K562 (cell line): ENCODE results near the gene PXK. TPM values are rescaled to one million over a fixed set of nuclear protein-coding genes. Genes with fewer than 3 reads are reported as not detected.

ENCODE experiments used
- ATAC-seq: fragments of 200-7000 bp; cut with Tn5 transposase; 3 replicates; pipeline ENCODE4 v1.9.1; 2020; ENCODE audit warnings: moderate library complexity
- BruUV-seq: library from RNA; stranded (reverse); fragments of 400-500 nt; replicated peaks from 2 replicates; lab custom pipeline; 2021; lab: Mats Ljungman, UMichigan
- CTCF ChIA-PET: fragments of 300-600 bp; formaldehyde crosslinking; extraction: SDS; loops from one replicate; lab custom pipeline; 2021; ENCODE audit warnings: low intra/inter-chr PET ratio; lab: Yijun Ruan, JAX
- POLR2A ChIA-PET: fragments of 300-600, 350-650 bp; sonication (Branson Sonifier 250); formaldehyde crosslinking; extraction: SDS; loops from one replicate; lab custom pipeline; 2021; ENCODE audit warnings: antibody characterized with exemption, inconsistent platforms; lab: Yijun Ruan, JAX
- DNase-seq, 4 experiments: peaks; one replicate each; pipeline versions ENCODE4 v3.0.0 to v3.0.0-alpha.2; 2011 to 2018; ENCODE audit warnings: low spot score in 3 of 4, mixed read lengths in 3 of 4; ENCODE audit errors: extremely low read depth in 1 of 4
- FAIRE-seq: peaks from 2 replicates; lab custom pipeline; 2011; peaks lifted over from hg19 to GRCh38; lab: Jason Lieb, UNC
- H2AFZ ChIP-seq: 2 replicates; pipeline ENCODE4 v1.6.0; 2011; ENCODE audit warnings: low read depth, low read length, control low read depth, inconsistent platforms
- H3K27ac ChIP-seq: fragments of 200-600 bp; 3 replicates; pipeline ENCODE4 v1.8.0; 2011; ENCODE audit warnings: low read depth, mild to moderate bottlenecking, control low read depth, inconsistent platforms, low read length, moderate library complexity, mixed read lengths; ENCODE audit errors: extremely low read depth
- H3K27me3 ChIP-seq, 2 experiments: fragments of 300-600 bp in 1 of 2; 2 replicates in 1 of 2; 3 replicates in 1 of 2; pipeline versions ENCODE4 v1.6.0 to v1.8.0; 2011; ENCODE audit warnings: inconsistent platforms in 2 of 2, low read length in 2 of 2, mild to moderate bottlenecking in 1 of 2, mixed read lengths in 1 of 2, moderate library complexity in 1 of 2; ENCODE audit not compliant: control insufficient read depth in 2 of 2, insufficient read depth in 2 of 2
- H3K36me3 ChIP-seq: fragments of 300-600 bp; 3 replicates; pipeline ENCODE4 v1.8.0; 2011; ENCODE audit warnings: mild to moderate bottlenecking, low read length, inconsistent platforms; ENCODE audit not compliant: control insufficient read depth, insufficient read depth
- H3K4me1 ChIP-seq, 2 experiments: fragments of 200-600 bp in 1 of 2; replicated peaks in 1 of 2; 2 replicates in 1 of 2; 3 replicates in 1 of 2; pipeline versions ENCODE4 v1.5.1 to v1.8.0; 2011; ENCODE audit warnings: inconsistent platforms in 2 of 2, low read length in 2 of 2, mild to moderate bottlenecking in 1 of 2, mixed read lengths in 1 of 2, moderate library complexity in 1 of 2; ENCODE audit not compliant: control insufficient read depth in 2 of 2, insufficient read depth in 2 of 2
- H3K4me2 ChIP-seq: 2 replicates; pipeline ENCODE4 v1.6.1; 2011; ENCODE audit warnings: low read length, control low read depth, inconsistent platforms, mixed read lengths; ENCODE audit not compliant: insufficient read depth
- H3K4me3 ChIP-seq: fragments of 200-600 bp; sonication (generic), shearing (Covaris generic); 2 replicates; pipeline ENCODE4 v1.5.1; 2016; ENCODE audit warnings: control low read depth, inconsistent platforms
- H3K79me2 ChIP-seq: fragments of 200-600 bp; 3 replicates; pipeline ENCODE4 v1.8.0; 2011; ENCODE audit warnings: low read length, inconsistent platforms; ENCODE audit not compliant: control insufficient read depth, insufficient read depth
- H3K9ac ChIP-seq, 2 experiments: 2 replicates each; pipeline versions ENCODE4 v1.6.0 to v1.6.1; 2011; ENCODE audit warnings: low read depth in 2 of 2, low read length in 2 of 2, control low read depth in 1 of 2, inconsistent platforms in 1 of 2, mild to moderate bottlenecking in 1 of 2, mixed read lengths in 1 of 2; ENCODE audit not compliant: insufficient read depth in 1 of 2
- H3K9me1 ChIP-seq: one replicate; pipeline ENCODE4 v1.6.0; 2011; ENCODE audit warnings: inconsistent platforms, mild to moderate bottlenecking, low read length, moderate library complexity; ENCODE audit not compliant: control insufficient read depth, insufficient read depth
- H3K9me3 ChIP-seq: replicated peaks from 2 replicates; pipeline ENCODE4 v1.5.1; 2011; ENCODE audit warnings: low read depth, low read length, inconsistent platforms; ENCODE audit not compliant: control insufficient read depth, insufficient read depth
- H4K20me1 ChIP-seq: replicated peaks from 2 replicates; pipeline ENCODE4 v1.6.1; 2011; ENCODE audit warnings: low read length, inconsistent platforms, mixed read lengths; ENCODE audit not compliant: control insufficient read depth, insufficient read depth
- CTBP1 ChIP-seq: fragments of 450-650 bp; IDR thresholded peaks from 2 replicates; pipeline ENCODE4 v1.6.1; 2016; ENCODE audit warnings: borderline replicate concordance
- RAD21 ChIP-seq, 2 experiments: fragments of 250-450 bp in 1 of 2; fragments of 450-650 bp in 1 of 2; sonication (Bioruptor Pico) in 1 of 2; formaldehyde crosslinking in 1 of 2; IDR thresholded peaks in 1 of 2; conservative IDR thresholded peaks in 1 of 2; 2 replicates each; pipeline versions ENCODE4 v1.4.0 to v1.8.0; 2020 to 2022; ENCODE audit warnings: mild to moderate bottlenecking in 2 of 2, moderate library complexity in 1 of 2
- SETDB1 ChIP-seq: IDR thresholded peaks from one replicate; pipeline ENCODE4 v1.6.1; 2012; ENCODE audit warnings: low read length, control low read depth, inconsistent platforms
- WGBS: fragments of 100-300 bp; shearing (Covaris generic); methylation state at CpG from one replicate; pipeline ENCODE4 v1.1.6; 2016; ENCODE audit warnings: low coverage, mixed read lengths; ENCODE audit not compliant: insufficient coverage; ENCODE audit errors: missing lambda C conversion rate; 5-methylcytosine and 5-hydroxymethylcytosine counted together
- in situ Hi-C: fragments of 300-500 bp; cut with MboI; formaldehyde crosslinking; loops from 4 replicates; pipeline ENCODE4 v1.15.0; 2018; ENCODE audit warnings: inconsistent platforms, mixed read lengths
- intact Hi-C: fragments of 100-400 bp; cut with micrococcal nuclease; formaldehyde crosslinking; loops from 2 replicates; pipeline ENCODE4 v1.14.2; 2022
- polyA plus RNA-seq, 8 experiments: library from polyadenylated mRNA; depleted of rRNA in 4 of 8; stranded (reverse) in 5 of 8; unstranded in 3 of 8; fragments of >200 nt; fragmentation: Nextera tagmentation in 2 of 8; fragmentation: Illumina TruSeq in 1 of 8; extraction: Ambion mirVana in 2 of 8; extraction: Trizol in 1 of 8; gene quantifications; 2 replicates each; pipeline versions ENCODE4 v1.2.1 to v1.2.3, GENCODE V29; 2011 to 2014; ENCODE audit warnings: inconsistent platforms in 1 of 8, missing spikeins in 1 of 8
- total RNA-seq, 7 experiments: library from RNA; depleted of rRNA in 6 of 7; stranded (reverse); fragments of >200 nt in 6 of 7; fragmentation: Illumina TruSeq in 2 of 7; extraction: Trizol in 2 of 7; gene quantifications; 2 replicates each; pipeline versions ENCODE4 v1.2.1 to v1.2.3, GENCODE V29; 2011 to 2021; ENCODE audit warnings: low replicate concordance in 1 of 7
- TF ChIP-seq, protein P1 (sequence below), 2 experiments: fragments of 450-650 bp; formaldehyde crosslinking in 1 of 2; IDR thresholded peaks; 2 replicates each; pipeline versions ENCODE4 v1.4.0 to v1.6.1; 2014 to 2020; ENCODE audit warnings: mild to moderate bottlenecking in 2 of 2, borderline replicate concordance in 1 of 2, low read depth in 1 of 2
- TF ChIP-seq, protein P2 (sequence below), 3 experiments: IDR thresholded peaks in 2 of 3; conservative IDR thresholded peaks in 1 of 3; 2 replicates each; pipeline ENCODE4 v1.5.1; 2011 to 2012; ENCODE audit warnings: low read length in 3 of 3, mild to moderate bottlenecking in 3 of 3, control low read depth in 2 of 3, improper control_type of control experiment in 1 of 3, inconsistent platforms in 1 of 3, low read depth in 1 of 3, mixed read lengths in 1 of 3, moderate library complexity in 1 of 3; ENCODE audit not compliant: insufficient read depth in 2 of 3

Gene PXK
- total and polyA plus RNA-seq, 9 of the 15 experiments (the other 6 are each of a cell fraction or from before 2014, with no cell fraction given) = 3.3 to 19.9 (median 11.3) TPM

DNA sequence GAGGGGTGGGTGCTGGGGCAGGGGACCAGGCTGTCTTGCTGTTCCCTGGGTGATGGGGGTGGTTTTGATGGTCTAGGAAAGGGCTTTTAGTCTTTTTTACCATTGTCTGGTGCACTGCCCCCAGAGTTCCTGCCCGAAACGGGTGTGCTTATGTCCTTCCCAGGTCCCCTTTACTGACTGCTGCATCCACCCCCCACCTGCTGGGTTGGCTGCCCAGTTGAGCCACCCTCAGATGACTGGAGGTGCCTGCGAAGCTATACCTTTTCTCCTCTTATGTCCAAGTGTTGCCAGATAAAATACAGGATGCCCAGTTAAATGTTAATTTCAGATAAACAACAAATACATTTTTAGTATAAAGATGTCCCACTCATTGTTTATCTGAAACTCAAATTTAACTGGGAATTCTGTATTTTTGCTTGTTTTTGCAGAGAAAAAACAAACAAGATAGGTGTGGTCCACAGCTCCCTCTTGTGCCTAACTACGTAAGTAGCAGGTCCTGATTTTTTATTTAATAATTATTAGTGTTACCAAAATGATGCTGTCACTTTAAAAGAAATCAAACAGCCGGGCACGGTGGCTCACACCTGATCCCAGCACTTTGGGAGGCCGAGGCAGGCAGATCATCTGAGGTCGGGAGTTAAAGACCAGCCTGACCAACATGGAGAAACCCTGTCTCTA is 32.7 kb upstream of the PXK start:
- POLR2A ChIA-PET = no interaction called here
- H3K9ac ChIP-seq = no peak overlapping the region
- intact Hi-C loops = loop anchor here (1.0 to 10.0 kb wide), 3 partner anchors 63 to 335 kb away; partner anchors contain the start of gene ABHD6
- H3K27me3 ChIP-seq = peaks cover 0 to 21% of the 10 kb centered on the region in 2 experiments; a peak in 2 of 5 replicates
- no peaks in the 10 kb centered on the region for H3K4me1 ChIP-seq
- no peaks in the 10 kb centered on the region for H3K36me3 ChIP-seq
- no peak overlapping the region for H3K27ac ChIP-seq
- H3K4me2 ChIP-seq = no peak overlapping the region
- CTCF ChIA-PET = interaction anchor here (1.0 to 2.4 kb wide), 2 partner anchors 112 to 122 kb away, joined by 3 to 27 read pairs; no protein-coding TSS in a partner anchor
- peaks cover 5% of the 10 kb centered on the region; the same call in 1 of the 2 replicates for H3K9me3 ChIP-seq
- H2AFZ ChIP-seq = no peak overlapping the region
- TF ChIP-seq SETDB1 = no peak
- peak; percentile 52 to 59 for TF ChIP-seq RAD21 (CRISPR knock-in tag; conservative IDR thresholded peaks at IDR 0.05 in 1 of 2, IDR thresholded peaks at IDR 0.05 in 1 of 2)
- TF ChIP-seq, protein P1, sequence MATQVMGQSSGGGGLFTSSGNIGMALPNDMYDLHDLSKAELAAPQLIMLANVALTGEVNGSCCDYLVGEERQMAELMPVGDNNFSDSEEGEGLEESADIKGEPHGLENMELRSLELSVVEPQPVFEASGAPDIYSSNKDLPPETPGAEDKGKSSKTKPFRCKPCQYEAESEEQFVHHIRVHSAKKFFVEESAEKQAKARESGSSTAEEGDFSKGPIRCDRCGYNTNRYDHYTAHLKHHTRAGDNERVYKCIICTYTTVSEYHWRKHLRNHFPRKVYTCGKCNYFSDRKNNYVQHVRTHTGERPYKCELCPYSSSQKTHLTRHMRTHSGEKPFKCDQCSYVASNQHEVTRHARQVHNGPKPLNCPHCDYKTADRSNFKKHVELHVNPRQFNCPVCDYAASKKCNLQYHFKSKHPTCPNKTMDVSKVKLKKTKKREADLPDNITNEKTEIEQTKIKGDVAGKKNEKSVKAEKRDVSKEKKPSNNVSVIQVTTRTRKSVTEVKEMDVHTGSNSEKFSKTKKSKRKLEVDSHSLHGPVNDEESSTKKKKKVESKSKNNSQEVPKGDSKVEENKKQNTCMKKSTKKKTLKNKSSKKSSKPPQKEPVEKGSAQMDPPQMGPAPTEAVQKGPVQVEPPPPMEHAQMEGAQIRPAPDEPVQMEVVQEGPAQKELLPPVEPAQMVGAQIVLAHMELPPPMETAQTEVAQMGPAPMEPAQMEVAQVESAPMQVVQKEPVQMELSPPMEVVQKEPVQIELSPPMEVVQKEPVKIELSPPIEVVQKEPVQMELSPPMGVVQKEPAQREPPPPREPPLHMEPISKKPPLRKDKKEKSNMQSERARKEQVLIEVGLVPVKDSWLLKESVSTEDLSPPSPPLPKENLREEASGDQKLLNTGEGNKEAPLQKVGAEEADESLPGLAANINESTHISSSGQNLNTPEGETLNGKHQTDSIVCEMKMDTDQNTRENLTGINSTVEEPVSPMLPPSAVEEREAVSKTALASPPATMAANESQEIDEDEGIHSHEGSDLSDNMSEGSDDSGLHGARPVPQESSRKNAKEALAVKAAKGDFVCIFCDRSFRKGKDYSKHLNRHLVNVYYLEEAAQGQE (IDR thresholded peaks at IDR 0.05; ENCODE audit: borderline replicate concordance) = peak; percentile 61; the same call in 1 of the 2 replicates
- TF ChIP-seq, protein P1 (CRISPR knock-in tag; IDR thresholded peaks at IDR 0.05; ENCODE audit: low read depth) = no peak
- TF ChIP-seq, protein P2, sequence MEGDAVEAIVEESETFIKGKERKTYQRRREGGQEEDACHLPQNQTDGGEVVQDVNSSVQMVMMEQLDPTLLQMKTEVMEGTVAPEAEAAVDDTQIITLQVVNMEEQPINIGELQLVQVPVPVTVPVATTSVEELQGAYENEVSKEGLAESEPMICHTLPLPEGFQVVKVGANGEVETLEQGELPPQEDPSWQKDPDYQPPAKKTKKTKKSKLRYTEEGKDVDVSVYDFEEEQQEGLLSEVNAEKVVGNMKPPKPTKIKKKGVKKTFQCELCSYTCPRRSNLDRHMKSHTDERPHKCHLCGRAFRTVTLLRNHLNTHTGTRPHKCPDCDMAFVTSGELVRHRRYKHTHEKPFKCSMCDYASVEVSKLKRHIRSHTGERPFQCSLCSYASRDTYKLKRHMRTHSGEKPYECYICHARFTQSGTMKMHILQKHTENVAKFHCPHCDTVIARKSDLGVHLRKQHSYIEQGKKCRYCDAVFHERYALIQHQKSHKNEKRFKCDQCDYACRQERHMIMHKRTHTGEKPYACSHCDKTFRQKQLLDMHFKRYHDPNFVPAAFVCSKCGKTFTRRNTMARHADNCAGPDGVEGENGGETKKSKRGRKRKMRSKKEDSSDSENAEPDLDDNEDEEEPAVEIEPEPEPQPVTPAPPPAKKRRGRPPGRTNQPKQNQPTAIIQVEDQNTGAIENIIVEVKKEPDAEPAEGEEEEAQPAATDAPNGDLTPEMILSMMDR (IDR thresholded peaks at IDR 0.05 in 2 of 3, conservative IDR thresholded peaks at IDR 0.05 in 1 of 3; ENCODE audit: insufficient read depth in 2 of 3, low read depth in 1 of 3, low read length in 3 of 3) = peak; percentile 14 to 48 (median 15); a peak in 3 of 6 replicates
- TF ChIP-seq CTBP1 = no peak
- DNase-seq (no peak), FAIRE-seq (no peak), ATAC-seq (no peak)
- in situ Hi-C loops = loop anchor here (10.0 kb wide), 1 partner anchor 295 kb away; the partner anchor contains the start of gene FLNB
- no peaks in the 10 kb centered on the region for H4K20me1 ChIP-seq
- WGBS = 0% methylated on average over 8 of the region's 8 CpGs
- no peaks in the 10 kb centered on the region for H3K9me1 ChIP-seq
- BruUV-seq = no TSS peak
- H3K79me2 ChIP-seq = no peaks in the 10 kb centered on the region
- H3K4me3 ChIP-seq = no peak overlapping the region
